ENCODE results near the gene TNNC2.

DNA sequence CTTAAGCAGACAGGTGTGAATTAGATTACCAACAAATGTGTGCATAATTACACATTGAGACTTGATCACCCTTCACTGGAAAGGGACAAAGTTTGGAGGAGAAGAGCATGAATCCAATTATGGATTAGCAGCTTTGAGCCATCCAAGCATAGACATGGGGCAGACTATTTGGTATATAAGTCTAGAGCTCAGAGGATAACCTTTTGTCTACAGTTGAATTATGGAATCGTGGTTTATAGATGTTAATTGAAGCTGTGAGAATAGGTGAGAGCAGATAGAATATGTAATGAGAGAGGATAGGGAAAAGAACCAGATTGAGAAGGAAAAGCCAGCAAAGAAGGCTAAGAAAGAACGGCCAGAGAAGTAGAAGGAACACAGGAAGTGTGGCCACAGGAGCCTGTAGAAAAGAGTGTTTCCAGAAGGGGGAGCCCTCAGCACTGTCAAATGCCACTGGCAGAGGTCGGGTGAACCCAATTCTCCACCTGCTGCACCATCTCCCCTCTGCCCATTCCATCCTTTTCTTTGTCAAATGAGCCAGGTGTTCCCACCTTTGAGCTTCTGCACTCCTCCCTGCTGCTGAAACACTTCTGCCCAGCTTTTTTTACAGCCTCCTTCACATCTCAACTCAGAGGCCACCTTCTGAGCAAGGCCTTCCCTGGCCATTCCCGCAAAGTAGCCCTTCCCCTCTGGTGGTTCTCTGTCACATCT lies 28.0 kb downstream of the TNNC2 start:
- TF ChIP-seq CTCF (conservative IDR thresholded peaks at IDR 0.05; ENCODE audit: low read length) (peak; percentile 84), EZH2phosphoT487 (IDR thresholded peaks at IDR 0.05; ENCODE audit: borderline replicate concordance, low read depth, low read length) (no peak)

All from OCI-LY7 (cell line).